ENCODE measurements around the gene TOMM5.

TOMM5 gene

DNA sequence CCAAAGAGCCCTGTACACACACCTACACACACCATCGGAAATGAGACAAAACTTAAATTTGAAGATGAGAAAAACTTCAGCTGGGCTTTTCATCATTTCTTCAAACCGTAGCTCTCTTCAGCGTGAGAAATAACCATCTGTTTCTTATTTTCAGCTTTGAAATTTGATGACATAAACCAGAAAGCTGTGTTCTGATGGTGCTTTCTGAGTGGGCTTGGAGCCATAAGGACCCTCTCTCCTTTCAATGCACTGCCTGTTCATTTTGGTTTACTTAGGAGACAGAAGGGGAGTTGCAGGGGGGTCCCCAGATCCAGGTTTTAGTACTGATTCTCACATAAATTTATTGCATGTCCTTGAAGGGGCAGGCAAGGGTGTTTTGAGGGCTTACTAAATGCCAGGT is 25.7 kb downstream of the TOMM5 start:
- DNase-seq (ENCODE audit: low read depth): peak; percentile 20
- TF ChIP-seq, protein P1, sequence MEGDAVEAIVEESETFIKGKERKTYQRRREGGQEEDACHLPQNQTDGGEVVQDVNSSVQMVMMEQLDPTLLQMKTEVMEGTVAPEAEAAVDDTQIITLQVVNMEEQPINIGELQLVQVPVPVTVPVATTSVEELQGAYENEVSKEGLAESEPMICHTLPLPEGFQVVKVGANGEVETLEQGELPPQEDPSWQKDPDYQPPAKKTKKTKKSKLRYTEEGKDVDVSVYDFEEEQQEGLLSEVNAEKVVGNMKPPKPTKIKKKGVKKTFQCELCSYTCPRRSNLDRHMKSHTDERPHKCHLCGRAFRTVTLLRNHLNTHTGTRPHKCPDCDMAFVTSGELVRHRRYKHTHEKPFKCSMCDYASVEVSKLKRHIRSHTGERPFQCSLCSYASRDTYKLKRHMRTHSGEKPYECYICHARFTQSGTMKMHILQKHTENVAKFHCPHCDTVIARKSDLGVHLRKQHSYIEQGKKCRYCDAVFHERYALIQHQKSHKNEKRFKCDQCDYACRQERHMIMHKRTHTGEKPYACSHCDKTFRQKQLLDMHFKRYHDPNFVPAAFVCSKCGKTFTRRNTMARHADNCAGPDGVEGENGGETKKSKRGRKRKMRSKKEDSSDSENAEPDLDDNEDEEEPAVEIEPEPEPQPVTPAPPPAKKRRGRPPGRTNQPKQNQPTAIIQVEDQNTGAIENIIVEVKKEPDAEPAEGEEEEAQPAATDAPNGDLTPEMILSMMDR (conservative IDR thresholded peaks at IDR 0.05; ENCODE audit: control insufficient read depth, insufficient read depth, low read depth, low read length): no peak
- no peak overlapping the region for H3K4me3 ChIP-seq (ENCODE audit: control insufficient read depth, low read depth, low read length)

DNA sequence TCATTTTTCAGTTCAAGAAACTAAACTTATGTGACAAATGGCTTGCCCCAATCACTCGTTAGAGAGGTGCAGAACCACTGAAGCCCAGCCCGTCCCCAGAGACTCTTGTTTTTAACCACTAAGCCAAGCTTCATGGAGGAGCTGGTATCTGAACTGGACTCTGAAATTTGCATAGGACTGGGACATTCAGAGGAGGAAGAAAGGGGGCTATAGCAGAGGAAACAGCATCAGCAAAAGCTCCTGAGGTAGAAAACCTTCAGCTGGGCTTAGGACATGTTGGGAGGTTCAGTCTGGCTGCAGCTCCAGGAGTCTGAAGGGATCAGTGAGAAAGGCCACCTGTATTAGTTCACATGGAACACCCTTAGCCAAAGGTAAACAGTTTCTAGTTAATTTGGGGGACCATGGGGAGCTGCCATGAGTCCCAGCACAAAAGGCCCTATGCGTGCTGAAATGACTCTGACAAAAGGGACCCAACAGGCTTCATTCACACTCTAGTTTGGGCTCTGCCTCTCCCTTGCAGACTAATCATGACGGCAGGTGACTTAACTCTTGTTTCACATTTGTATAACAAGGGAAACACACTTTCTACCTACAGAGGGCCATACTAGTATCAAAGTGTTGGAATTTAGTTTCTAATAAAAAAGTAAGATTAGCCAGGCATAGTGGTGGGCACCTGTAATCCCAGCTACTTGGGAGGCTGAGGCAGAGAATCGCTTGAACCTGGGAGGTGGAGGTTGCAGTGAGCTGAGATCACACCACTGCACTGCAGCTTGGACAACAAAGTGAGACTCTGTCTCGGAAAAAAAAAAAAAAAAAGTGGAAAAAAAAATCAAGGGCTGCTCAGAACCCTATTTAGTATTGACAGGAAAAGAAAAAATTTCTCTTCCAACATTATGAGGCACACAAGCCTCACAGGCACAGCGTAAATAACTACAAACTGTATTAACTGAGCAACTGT is 26.5 kb downstream of the TOMM5 start:
- H3K4me3 ChIP-seq (ENCODE audit: control insufficient read depth, low read depth, low read length): no peak overlapping the region
- DNase-seq (ENCODE audit: low read depth): no peak
- TF ChIP-seq, protein P1 (conservative IDR thresholded peaks at IDR 0.05; ENCODE audit: control insufficient read depth, insufficient read depth, low read depth, low read length): no peak

- no peak for DNase-seq (ENCODE audit: low read depth)
- no peak overlapping the region for H3K4me3 ChIP-seq (ENCODE audit: control insufficient read depth, low read depth, low read length)
- TF ChIP-seq, protein P1 (conservative IDR thresholded peaks at IDR 0.05; ENCODE audit: control insufficient read depth, insufficient read depth, low read depth, low read length): no peak
Measured at GRCh38 chr9:37564916-37565315, 27.5 kb downstream of the TOMM5 start.

GRCh38 chr9:37563806-37564513 is 28.4 kb downstream of the TOMM5 start:
- no peak overlapping the region for H3K4me3 ChIP-seq (ENCODE audit: control insufficient read depth, low read depth, low read length)
- no peak for DNase-seq (ENCODE audit: low read depth)
- TF ChIP-seq, protein P1 (conservative IDR thresholded peaks at IDR 0.05; ENCODE audit: control insufficient read depth, insufficient read depth, low read depth, low read length): no peak

DNA sequence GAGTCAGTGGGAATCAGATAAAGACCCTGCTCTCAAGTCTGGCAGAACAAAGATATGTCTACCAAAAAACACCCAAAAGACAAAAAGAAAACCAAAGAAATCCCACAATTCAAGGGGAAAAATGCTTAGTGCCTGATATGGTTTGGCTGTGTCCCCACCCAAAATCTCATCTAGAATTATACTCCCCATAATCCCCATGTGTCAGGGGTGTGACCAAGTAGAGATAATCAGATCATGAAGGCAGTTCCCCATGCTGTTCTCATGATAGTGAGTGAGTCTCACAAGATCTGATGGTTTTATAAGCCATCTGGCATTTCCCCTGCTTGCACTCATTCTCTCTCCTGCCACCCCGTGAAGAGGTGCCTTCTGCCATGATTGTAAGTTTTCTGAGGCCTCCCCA is 29.6 kb downstream of the TOMM5 start:
- TF ChIP-seq, protein P1 (conservative IDR thresholded peaks at IDR 0.05; ENCODE audit: control insufficient read depth, insufficient read depth, low read depth, low read length): no peak
- no peak for DNase-seq (ENCODE audit: low read depth)
- no peak overlapping the region for H3K4me3 ChIP-seq (ENCODE audit: control insufficient read depth, low read depth, low read length)

- no peak overlapping the region for H3K4me3 ChIP-seq (ENCODE audit: control insufficient read depth, low read depth, low read length)
- TF ChIP-seq, protein P1 (conservative IDR thresholded peaks at IDR 0.05; ENCODE audit: control insufficient read depth, insufficient read depth, low read depth, low read length): no peak
- DNase-seq (ENCODE audit: low read depth): no peak
Measured at GRCh38 chr9:37561682-37562081, 30.7 kb downstream of the TOMM5 start.
